Esophagus squamous epithelium (tissue), 4 donors: ENCODE results near the gene CPEB3.

Source experiments
- POLR2A ChIP-seq, 4 donors: fragments of 450-650 bp; IDR thresholded peaks; one replicate each; pipeline ENCODE4 v1.6.1; 2017; ENCODE audit warnings: antibody characterized with exemption in 4 of 4, mild to moderate bottlenecking in 4 of 4, moderate library complexity in 3 of 4
- TF ChIP-seq, protein P1 (sequence below), 6 experiments: fragments of 450-650 bp in 4 of 6; fragments of 200-600 bp in 2 of 6; sonication (generic) in 2 of 6; IDR thresholded peaks; one replicate each; pipeline ENCODE4 v1.5.1; 2016 to 2019; ENCODE audit warnings: antibody characterized with exemption in 6 of 6, mild to moderate bottlenecking in 4 of 6, moderate library complexity in 4 of 6

DNA sequence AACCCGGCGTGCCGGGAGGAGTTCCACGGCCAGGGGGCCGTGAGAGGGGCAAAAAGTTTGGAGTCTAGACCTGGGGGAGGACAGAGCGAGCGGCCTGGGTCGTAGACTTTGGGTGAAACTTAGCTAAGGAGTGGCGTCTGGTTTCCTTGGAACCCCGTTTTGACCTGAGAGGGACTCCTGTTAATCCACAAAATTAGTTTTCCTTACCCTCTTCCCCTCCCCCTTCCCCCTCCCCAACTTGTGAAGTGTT is 663 bp upstream of the CPEB3 start:
- TF ChIP-seq, protein P1, sequence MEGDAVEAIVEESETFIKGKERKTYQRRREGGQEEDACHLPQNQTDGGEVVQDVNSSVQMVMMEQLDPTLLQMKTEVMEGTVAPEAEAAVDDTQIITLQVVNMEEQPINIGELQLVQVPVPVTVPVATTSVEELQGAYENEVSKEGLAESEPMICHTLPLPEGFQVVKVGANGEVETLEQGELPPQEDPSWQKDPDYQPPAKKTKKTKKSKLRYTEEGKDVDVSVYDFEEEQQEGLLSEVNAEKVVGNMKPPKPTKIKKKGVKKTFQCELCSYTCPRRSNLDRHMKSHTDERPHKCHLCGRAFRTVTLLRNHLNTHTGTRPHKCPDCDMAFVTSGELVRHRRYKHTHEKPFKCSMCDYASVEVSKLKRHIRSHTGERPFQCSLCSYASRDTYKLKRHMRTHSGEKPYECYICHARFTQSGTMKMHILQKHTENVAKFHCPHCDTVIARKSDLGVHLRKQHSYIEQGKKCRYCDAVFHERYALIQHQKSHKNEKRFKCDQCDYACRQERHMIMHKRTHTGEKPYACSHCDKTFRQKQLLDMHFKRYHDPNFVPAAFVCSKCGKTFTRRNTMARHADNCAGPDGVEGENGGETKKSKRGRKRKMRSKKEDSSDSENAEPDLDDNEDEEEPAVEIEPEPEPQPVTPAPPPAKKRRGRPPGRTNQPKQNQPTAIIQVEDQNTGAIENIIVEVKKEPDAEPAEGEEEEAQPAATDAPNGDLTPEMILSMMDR (IDR thresholded peaks at IDR 0.05) = no peak
- no peak for TF ChIP-seq POLR2A (IDR thresholded peaks at IDR 0.05)
